GM23338 (cell line): Measurements from ENCODE around the gene OPRM1. TPM values are rescaled to one million over a fixed set of nuclear protein-coding genes. Genes with fewer than 3 reads are reported as not detected.

Experiments used
- ATAC-seq: fragments of 200-7000 bp; cut with Tn5 transposase; 3 replicates; pipeline ENCODE4 v1.9.1; 2020
- DNase-seq: peaks from one replicate; pipeline ENCODE4 v3.0.0-alpha.2; 2015; ENCODE audit warnings: low spot score
- H2AFZ ChIP-seq: fragments of 200-600 bp; sonication (generic); 2 replicates; pipeline ENCODE4 v1.8.0; 2016; ENCODE audit warnings: antibody characterized with exemption, mild to moderate bottlenecking, moderate library complexity
- H3F3A ChIP-seq: fragments of 200-600 bp; sonication (generic); replicated peaks from 2 replicates; pipeline ENCODE4 v1.8.0; 2017; ENCODE audit warnings: antibody characterized with exemption, mixed run types, low read depth
- H3K27ac ChIP-seq: fragments of 200-600 bp; sonication (generic); 2 replicates; pipeline ENCODE4 v1.6.1; 2016; ENCODE audit warnings: low read depth
- H3K27me3 ChIP-seq: fragments of 200-600 bp; sonication (generic); 2 replicates; pipeline ENCODE4 v1.8.0; 2016; ENCODE audit warnings: mild to moderate bottlenecking, mixed run types, moderate library complexity; ENCODE audit not compliant: insufficient read depth
- H3K36me3 ChIP-seq: fragments of 200-600 bp; sonication (generic); 2 replicates; pipeline ENCODE4 v1.8.0; 2016; ENCODE audit warnings: mild to moderate bottlenecking; ENCODE audit not compliant: insufficient read depth
- H3K4me1 ChIP-seq: fragments of 200-600 bp; sonication (generic); 2 replicates; pipeline ENCODE4 v1.8.0; 2016; ENCODE audit warnings: mild to moderate bottlenecking, moderate library complexity; ENCODE audit not compliant: insufficient read depth
- H3K4me2 ChIP-seq: fragments of 200-600 bp; sonication (generic); 2 replicates; pipeline ENCODE4 v1.7.1; 2017; ENCODE audit warnings: mixed run types
- H3K4me3 ChIP-seq: fragments of 200-600 bp; sonication (generic); 2 replicates; pipeline ENCODE4 v1.6.1; 2016; ENCODE audit warnings: mixed run types
- H3K79me2 ChIP-seq: fragments of 200-600 bp; sonication (generic); replicated peaks from 2 replicates; pipeline ENCODE4 v1.8.0; 2017; ENCODE audit warnings: mild to moderate bottlenecking; ENCODE audit not compliant: insufficient read depth
- H3K9me2 ChIP-seq: fragments of 200-600 bp; sonication (generic); 2 replicates; pipeline ENCODE4 v1.8.0; 2017; ENCODE audit not compliant: insufficient read depth
- H4K20me1 ChIP-seq: fragments of 200-600 bp; sonication (generic); replicated peaks from 2 replicates; pipeline ENCODE4 v1.8.0; 2017; ENCODE audit warnings: mild to moderate bottlenecking; ENCODE audit not compliant: insufficient read depth
- H3K27ac Mint-ChIP-seq: 2 replicates; pipeline ENCODE4 v1.8.0; 2020; ENCODE audit warnings: inconsistent platforms, mild to moderate bottlenecking, moderate library complexity, mixed read lengths
- H3K27me3 Mint-ChIP-seq: 3 replicates; pipeline ENCODE4 v1.8.0; 2022; ENCODE audit warnings: low read depth, mild to moderate bottlenecking, moderate library complexity, mixed read lengths, inconsistent platforms; ENCODE audit not compliant: insufficient read depth, poor library complexity
- H3K36me3 Mint-ChIP-seq: 3 replicates; pipeline ENCODE4 v1.8.0; 2021; ENCODE audit warnings: low read depth, mild to moderate bottlenecking, inconsistent platforms, moderate library complexity, mixed read lengths
- H3K4me1 Mint-ChIP-seq: 3 replicates; pipeline ENCODE4 v1.8.0; 2020; ENCODE audit warnings: mild to moderate bottlenecking, inconsistent platforms, mixed read lengths
- H3K4me3 Mint-ChIP-seq: 3 replicates; pipeline ENCODE4 v1.8.0; 2021; ENCODE audit warnings: moderate library complexity, mild to moderate bottlenecking, inconsistent platforms, mixed read lengths
- H3K9me3 Mint-ChIP-seq: 3 replicates; pipeline ENCODE4 v1.8.0; 2020; ENCODE audit warnings: moderate library complexity, mild to moderate bottlenecking, inconsistent platforms, mixed read lengths
- CREB1 ChIP-seq: fragments of 250-450 bp; sonication (Bioruptor Pico); IDR thresholded peaks from 2 replicates; pipeline ENCODE4 v1.5.0; 2020; ENCODE audit warnings: low read depth, mild to moderate bottlenecking, moderate library complexity
- ETS1 ChIP-seq: IDR thresholded peaks from 2 replicates; pipeline ENCODE4 v1.6.1; 2016; ENCODE audit warnings: antibody characterized with exemption
- JUNB ChIP-seq: IDR thresholded peaks from one replicate; pipeline ENCODE4 v1.6.1; 2016; ENCODE audit warnings: antibody characterized with exemption; ENCODE audit not compliant: unreplicated experiment
- STAT1 ChIP-seq: IDR thresholded peaks from one replicate; pipeline ENCODE4 v1.6.1; 2016; ENCODE audit warnings: antibody characterized with exemption; ENCODE audit not compliant: unreplicated experiment
- ZNF331 ChIP-seq: fragments of 250-450 bp; sonication (Bioruptor Pico); IDR thresholded peaks from 2 replicates; pipeline ENCODE4 v1.5.0; 2020; ENCODE audit warnings: low read depth, mild to moderate bottlenecking, moderate library complexity
- ZNF462 ChIP-seq: fragments of 250-450 bp; sonication (Bioruptor Pico); IDR thresholded peaks from 2 replicates; pipeline ENCODE4 v1.5.0; 2020; ENCODE audit warnings: mild to moderate bottlenecking, moderate library complexity
- polyA plus RNA-seq: library from polyadenylated mRNA; unstranded; fragments of >200 nt; fragmentation: Nextera tagmentation; extraction: Ambion mirVana; gene quantifications from 2 replicates; pipeline ENCODE4 v1.2.1, GENCODE V29; 2016
- total RNA-seq: library from RNA; depleted of rRNA; stranded (reverse); fragments of >200 nt; shearing (Covaris generic); gene quantifications from 2 replicates; pipeline ENCODE4 v1.2.3, GENCODE V29; 2014

OPRM1 gene
- total and polyA plus RNA-seq, 2 experiments from 2014 or later, result 0.52 TPM; not detected in 1

GRCh38 chr6:154096834-154097233 lies 57.8 kb downstream of the OPRM1 start (continued):
- TF ChIP-seq ZNF462 (CRISPR knock-in tag), result no peak
- TF ChIP-seq ETS1, result no peak
- no peak for TF ChIP-seq CREB1 (CRISPR knock-in tag)
- no peak for TF ChIP-seq STAT1
- no peak for TF ChIP-seq JUNB

DNA sequence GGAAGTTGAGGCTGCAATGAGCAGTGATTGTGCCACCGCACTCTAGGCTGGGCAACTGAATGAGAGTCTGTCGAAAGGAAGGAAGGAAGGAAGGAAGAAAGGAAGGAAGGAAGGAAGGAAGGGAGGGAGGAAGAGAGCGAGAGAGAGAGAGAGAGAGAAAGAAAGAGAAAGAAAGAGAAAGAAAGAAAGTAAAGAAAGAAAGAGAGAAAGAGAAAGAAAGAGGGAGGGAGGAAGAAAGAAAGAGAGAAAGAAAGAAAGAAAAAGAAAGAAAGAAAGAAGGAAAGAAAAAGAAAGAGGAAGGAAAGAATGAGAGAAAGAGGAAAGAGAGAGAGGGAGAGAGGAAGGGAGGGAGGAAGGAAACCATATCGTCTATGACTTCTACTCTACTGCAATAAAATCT lies 60.2 kb downstream of the OPRM1 start:
- Mint-ChIP-seq H3K9me3 (no peaks in the 10 kb centered on the region; the same call in 1 of the 3 replicates), H3K4me1 (no peaks in the 10 kb centered on the region), H3K4me3 (no peak overlapping the region), H3K27ac (no peak overlapping the region), H3K27me3 (no peaks in the 10 kb centered on the region), H3K36me3 (no peaks in the 10 kb centered on the region; the same call in 2 of the 3 replicates)
- H3K79me2 ChIP-seq, result no peaks in the 10 kb centered on the region
- ATAC-seq (no peak), DNase-seq (no peak)
- H3F3A ChIP-seq, result no peaks in the 10 kb centered on the region
- no peaks in the 10 kb centered on the region for H3K36me3 ChIP-seq
- no peaks in the 10 kb centered on the region for H3K4me1 ChIP-seq
- H3K4me2 ChIP-seq, result no peak overlapping the region
- no peaks in the 10 kb centered on the region for H3K27me3 ChIP-seq
- H3K4me3 ChIP-seq, result no peak overlapping the region
- H3K9me2 ChIP-seq, result 0 out of 2 replicates have a peak, but pooled peaks cover 4% of the 10 kb centered on the region
- no peaks in the 10 kb centered on the region; the same call in 1 of the 2 replicates for H4K20me1 ChIP-seq
- no peak overlapping the region for H2AFZ ChIP-seq
- H3K27ac ChIP-seq, result no peak overlapping the region
- TF ChIP-seq ZNF331, result no peak
- TF ChIP-seq ETS1, result no peak
- TF ChIP-seq ZNF462 (CRISPR knock-in tag), result no peak
